DMS 273 treated with DMSO at 0.1 percent for 48 hours (cell line): ENCODE results near the gene GGT1.
"Not testable (repeated sequence)": the region's sequence is repeated elsewhere in the genome, so short reads cannot be mapped to it uniquely, and the experiment has no call there.

Experiments
- DNase-seq: peaks from one replicate; lab custom pipeline; 2025; lab: John Stamatoyannopoulos, UW

Gene GGT1

GRCh38 chr22:24602847-24603769 is at the start of gene GGT1:
Gene GGT1 (plus strand): TSS chr22:24603193. CDS start chr22:24611082, 7,889 bp downstream.
- DNase-seq = not testable (repeated sequence)

- no peak for DNase-seq
These were observed 49.2 kb upstream of the GGT1 start for GRCh38 chr22:24553597-24554312.

- no peak for DNase-seq
These were observed 48.5 kb upstream of the GGT1 start, which contains the start of gene GUCD1 for GRCh38 chr22:24554313-24555164. Gene GUCD1 (minus strand): TSS chr22:24555138. CDS start chr22:24554991, 147 bp downstream.

GRCh38 chr22:24555165-24556039 is 47.6 kb upstream of the GGT1 start, which contains the start of gene SNRPD3:
Gene SNRPD3 (plus strand): TSS chr22:24555999. CDS start chr22:24557675, 1,676 bp downstream.
- peak; percentile 88 for DNase-seq

GRCh38 chr22:24559471-24559870 is 43.5 kb upstream of the GGT1 start:
- DNase-seq = no peak

- DNase-seq = no peak
These were observed 39.7 kb upstream of the GGT1 start for GRCh38 chr22:24563246-24563645.

- DNase-seq = no peak
These were observed 38.5 kb upstream of the GGT1 start for GRCh38 chr22:24564376-24565058.

- no peak for DNase-seq
These were observed 37.9 kb upstream of the GGT1 start for GRCh38 chr22:24565077-24565476.

- no peak for DNase-seq
These were observed 36.0 kb upstream of the GGT1 start for GRCh38 chr22:24566899-24567511.

GRCh38 chr22:24567668-24568067 is 35.3 kb upstream of the GGT1 start:
- no peak for DNase-seq

- no peak for DNase-seq
These were observed 31.7 kb upstream of the GGT1 start for GRCh38 chr22:24571266-24571665.

- DNase-seq = no peak
These were observed 26.2 kb upstream of the GGT1 start for GRCh38 chr22:24576778-24577177.

- DNase-seq = no peak
These were observed 24.4 kb upstream of the GGT1 start for GRCh38 chr22:24578355-24579257.

GRCh38 chr22:24579258-24579601 is 23.8 kb upstream of the GGT1 start:
- no peak for DNase-seq

GRCh38 chr22:24580276-24580675 is 22.7 kb upstream of the GGT1 start:
- no peak for DNase-seq

- no peak for DNase-seq
These were observed 20.8 kb upstream of the GGT1 start for GRCh38 chr22:24582056-24582814.

- no peak for DNase-seq
These were observed 19.5 kb upstream of the GGT1 start for GRCh38 chr22:24583221-24584165.
